Parathyroid adenoma (tissue), 2 donors: ENCODE measurements around the gene MYL3.

ENCODE experiments used
- H2AFZ ChIP-seq: fragments of 300-600 bp; sonication (generic); one replicate; pipeline ENCODE4 v1.7.0; 2017; ENCODE audit warnings: antibody characterized with exemption, mild to moderate bottlenecking
- H3K27ac ChIP-seq: fragments of 300-600 bp; sonication (generic); one replicate; pipeline ENCODE4 v1.7.0; 2017
- H3K27me3 ChIP-seq: fragments of 300-600 bp; sonication (generic); one replicate; pipeline ENCODE4 v1.7.0; 2017; ENCODE audit warnings: low read length; ENCODE audit not compliant: control insufficient read depth, insufficient read depth
- H3K36me3 ChIP-seq: fragments of 300-600 bp; sonication (generic); one replicate; pipeline ENCODE4 v1.7.0; 2017; ENCODE audit warnings: low read length; ENCODE audit not compliant: control insufficient read depth, insufficient read depth
- H3K4me1 ChIP-seq: fragments of 300-600 bp; sonication (generic); one replicate; pipeline ENCODE4 v1.7.0; 2017; ENCODE audit warnings: control low read depth
- H3K4me2 ChIP-seq: fragments of 300-600 bp; sonication (generic); one replicate; pipeline ENCODE4 v1.7.0; 2017; ENCODE audit warnings: low read length
- H3K4me3 ChIP-seq: fragments of 300-600 bp; sonication (generic); one replicate; pipeline ENCODE4 v1.7.0; 2017; ENCODE audit warnings: low read depth, low read length
- H3K79me2 ChIP-seq: fragments of 300-600 bp; sonication (generic); one replicate; pipeline ENCODE4 v1.7.0; 2017; ENCODE audit warnings: control low read depth
- H3K9ac ChIP-seq: fragments of 300-600 bp; sonication (generic); one replicate; pipeline ENCODE4 v1.7.0; 2017; ENCODE audit warnings: mild to moderate bottlenecking
- H3K9me3 ChIP-seq: fragments of 300-600 bp; sonication (generic); one replicate; pipeline ENCODE4 v1.7.0; 2017; ENCODE audit warnings: low read length; ENCODE audit not compliant: control insufficient read depth
- CTCF ChIP-seq: fragments of 300-600 bp; sonication (generic); IDR thresholded peaks from one replicate; pipeline ENCODE4 v1.7.0; 2017; ENCODE audit warnings: antibody characterized with exemption, mild to moderate bottlenecking
- donor health status: primary hyperparathyroidism.

Gene MYL3

GRCh38 chr3:46897829-46898320, 34.6 kb upstream of the MYL3 start:
- no peak overlapping the region for H3K4me3 ChIP-seq
- H3K4me1 ChIP-seq, result peaks cover under 1% of the 10 kb centered on the region
- H3K36me3 ChIP-seq, result no peaks in the 10 kb centered on the region
- peak; percentile 10 for TF ChIP-seq CTCF
- no peaks in the 10 kb centered on the region for H3K9me3 ChIP-seq
- no peaks in the 10 kb centered on the region for H3K27me3 ChIP-seq
- H3K79me2 ChIP-seq, result no peaks in the 10 kb centered on the region
- no peak overlapping the region for H2AFZ ChIP-seq
- H3K9ac ChIP-seq, result no peak overlapping the region
- no peak overlapping the region for H3K27ac ChIP-seq
- no peak overlapping the region for H3K4me2 ChIP-seq

- no peak overlapping the region for H3K9ac ChIP-seq
- no peak overlapping the region for H3K4me3 ChIP-seq
- no peak overlapping the region for H2AFZ ChIP-seq
- H3K4me2 ChIP-seq, result no peak overlapping the region
- no peaks in the 10 kb centered on the region for H3K27me3 ChIP-seq
- no peak for TF ChIP-seq CTCF
- no peaks in the 10 kb centered on the region for H3K36me3 ChIP-seq
- H3K4me1 ChIP-seq, result peaks cover 3% of the 10 kb centered on the region
- H3K27ac ChIP-seq, result no peak overlapping the region
- H3K9me3 ChIP-seq, result no peaks in the 10 kb centered on the region
- H3K79me2 ChIP-seq, result no peaks in the 10 kb centered on the region
Observed at GRCh38 chr3:46897031-46897430, 33.8 kb upstream of the MYL3 start.

- no peak overlapping the region for H3K4me3 ChIP-seq
- H2AFZ ChIP-seq, result no peak overlapping the region
- no peaks in the 10 kb centered on the region for H3K9me3 ChIP-seq
- H3K9ac ChIP-seq, result no peak overlapping the region
- no peak overlapping the region for H3K4me2 ChIP-seq
- no peaks in the 10 kb centered on the region for H3K79me2 ChIP-seq
- peaks cover 3% of the 10 kb centered on the region for H3K4me1 ChIP-seq
- H3K27ac ChIP-seq, result no peak overlapping the region
- H3K27me3 ChIP-seq, result no peaks in the 10 kb centered on the region
- TF ChIP-seq CTCF, result no peak
- H3K36me3 ChIP-seq, result no peaks in the 10 kb centered on the region
Observed at GRCh38 chr3:46896386-46896785, 33.1 kb upstream of the MYL3 start.

GRCh38 chr3:46895761-46896160, 32.5 kb upstream of the MYL3 start:
- no peaks in the 10 kb centered on the region for H3K36me3 ChIP-seq
- H3K9me3 ChIP-seq, result no peaks in the 10 kb centered on the region
- H2AFZ ChIP-seq, result no peak overlapping the region
- H3K27ac ChIP-seq, result no peak overlapping the region
- no peak overlapping the region for H3K9ac ChIP-seq
- no peak for TF ChIP-seq CTCF
- no peaks in the 10 kb centered on the region for H3K27me3 ChIP-seq
- H3K79me2 ChIP-seq, result no peaks in the 10 kb centered on the region
- H3K4me1 ChIP-seq, result peaks cover 3% of the 10 kb centered on the region
- H3K4me2 ChIP-seq, result no peak overlapping the region
- no peak overlapping the region for H3K4me3 ChIP-seq

- Histone ChIP-seq H3K27me3 (no peaks in the 10 kb centered on the region), H3K4me1 (peaks cover 3% of the 10 kb centered on the region)
Observed at GRCh38 chr3:46895204-46895660, 32.0 kb upstream of the MYL3 start.

More at GRCh38 chr3:46895204-46895660, 32.0 kb upstream of the MYL3 start:
- TF ChIP-seq CTCF, result peak; percentile 88
- H3K9me3 ChIP-seq, result no peaks in the 10 kb centered on the region
- no peaks in the 10 kb centered on the region for H3K36me3 ChIP-seq
- no peak overlapping the region for H3K4me2 ChIP-seq
- no peaks in the 10 kb centered on the region for H3K79me2 ChIP-seq
- H3K27ac ChIP-seq, result no peak overlapping the region
- H3K4me3 ChIP-seq, result no peak overlapping the region
- H3K9ac ChIP-seq, result no peak overlapping the region
- H2AFZ ChIP-seq, result no peak overlapping the region
